ENCODE data around the gene MCF2L.
"Not testable (repeated sequence)": the region's sequence is repeated elsewhere in the genome, so short reads cannot be mapped to it uniquely, and the experiment has no call there.

The MCF2L gene, protein sequence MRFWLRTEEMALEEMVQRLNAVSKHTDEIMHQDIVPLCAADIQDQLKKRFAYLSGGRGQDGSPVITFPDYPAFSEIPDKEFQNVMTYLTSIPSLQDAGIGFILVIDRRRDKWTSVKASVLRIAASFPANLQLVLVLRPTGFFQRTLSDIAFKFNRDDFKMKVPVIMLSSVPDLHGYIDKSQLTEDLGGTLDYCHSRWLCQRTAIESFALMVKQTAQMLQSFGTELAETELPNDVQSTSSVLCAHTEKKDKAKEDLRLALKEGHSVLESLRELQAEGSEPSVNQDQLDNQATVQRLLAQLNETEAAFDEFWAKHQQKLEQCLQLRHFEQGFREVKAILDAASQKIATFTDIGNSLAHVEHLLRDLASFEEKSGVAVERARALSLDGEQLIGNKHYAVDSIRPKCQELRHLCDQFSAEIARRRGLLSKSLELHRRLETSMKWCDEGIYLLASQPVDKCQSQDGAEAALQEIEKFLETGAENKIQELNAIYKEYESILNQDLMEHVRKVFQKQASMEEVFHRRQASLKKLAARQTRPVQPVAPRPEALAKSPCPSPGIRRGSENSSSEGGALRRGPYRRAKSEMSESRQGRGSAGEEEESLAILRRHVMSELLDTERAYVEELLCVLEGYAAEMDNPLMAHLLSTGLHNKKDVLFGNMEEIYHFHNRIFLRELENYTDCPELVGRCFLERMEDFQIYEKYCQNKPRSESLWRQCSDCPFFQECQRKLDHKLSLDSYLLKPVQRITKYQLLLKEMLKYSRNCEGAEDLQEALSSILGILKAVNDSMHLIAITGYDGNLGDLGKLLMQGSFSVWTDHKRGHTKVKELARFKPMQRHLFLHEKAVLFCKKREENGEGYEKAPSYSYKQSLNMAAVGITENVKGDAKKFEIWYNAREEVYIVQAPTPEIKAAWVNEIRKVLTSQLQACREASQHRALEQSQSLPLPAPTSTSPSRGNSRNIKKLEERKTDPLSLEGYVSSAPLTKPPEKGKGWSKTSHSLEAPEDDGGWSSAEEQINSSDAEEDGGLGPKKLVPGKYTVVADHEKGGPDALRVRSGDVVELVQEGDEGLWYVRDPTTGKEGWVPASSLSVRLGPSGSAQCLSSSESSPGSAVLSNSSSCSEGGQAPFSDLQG

GRCh38 chr13:112968910-112969691 is at the start of gene MCF2L:
Gene MCF2L (plus strand): TSS chr13:112969214. CDS start chr13:112969380, 166 bp downstream.
- DNase-seq (ENCODE audit: low read depth in 2 of 2): peak; percentile 23 to 24

- DNase-seq (ENCODE audit: low read depth in 2 of 2): no peak
These were observed 45.1 kb upstream of the MCF2L start for GRCh38 chr13:112923962-112924361.

DNA sequence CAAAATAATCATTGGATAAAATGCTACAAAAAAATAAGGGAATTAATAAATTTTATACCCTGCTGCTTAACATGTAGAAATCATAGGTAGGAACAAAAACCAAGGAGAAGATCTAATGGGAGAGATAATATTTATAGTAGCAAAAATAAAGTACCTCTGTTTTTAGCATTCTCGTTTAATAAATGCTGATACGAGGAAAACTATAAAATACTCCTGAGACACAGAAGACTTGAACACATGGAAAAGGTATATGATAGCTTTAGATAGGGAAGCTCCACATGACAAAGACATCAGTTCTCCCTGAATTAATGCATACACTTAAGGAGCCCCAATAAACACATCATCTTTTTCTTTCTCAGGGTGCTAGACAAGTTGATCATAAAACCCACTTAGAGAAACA is 44.6 kb upstream of the MCF2L start:
- DNase-seq (ENCODE audit: low read depth in 2 of 2): no peak

DNA sequence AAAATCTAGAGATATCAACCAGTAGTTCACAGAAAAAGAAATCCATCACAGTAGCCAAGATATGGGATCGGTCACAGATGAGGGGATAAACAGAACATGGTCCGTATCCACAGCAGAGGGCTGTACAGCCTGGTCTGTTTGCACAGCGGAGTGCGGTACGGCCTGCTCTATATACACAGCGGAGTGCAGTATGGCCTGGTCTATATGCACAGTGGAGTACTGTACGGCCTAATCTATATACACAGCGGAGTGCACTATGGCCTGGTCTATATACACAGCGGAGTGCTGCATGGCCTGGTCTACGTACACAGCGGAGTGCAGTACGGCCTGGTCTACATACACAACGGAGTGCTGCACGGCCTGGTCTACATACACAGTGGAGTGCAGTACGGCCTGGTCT is 43.0 kb upstream of the MCF2L start:
- DNase-seq (ENCODE audit: low read depth in 2 of 2): no peak

DNA sequence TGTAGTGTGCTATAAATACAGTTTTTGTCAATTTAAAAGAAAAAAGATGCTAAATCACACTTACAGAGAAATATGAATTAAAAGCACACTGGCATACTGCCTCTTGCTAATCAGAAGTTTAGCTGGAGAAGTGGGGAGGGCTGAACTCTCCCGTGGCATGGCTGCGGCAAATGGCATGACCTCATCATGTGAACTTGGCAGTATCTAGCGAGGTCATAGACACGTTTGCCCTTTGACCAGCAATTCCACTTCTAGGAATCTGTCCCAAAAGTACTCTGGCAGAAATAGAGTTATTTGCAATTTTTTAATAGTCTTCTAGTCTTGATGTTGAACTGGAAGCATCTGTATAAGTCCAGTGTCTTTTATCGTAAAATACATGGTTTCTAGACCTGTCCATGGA is 42.0 kb upstream of the MCF2L start:
- no peak for DNase-seq (ENCODE audit: low read depth in 2 of 2)

DNA sequence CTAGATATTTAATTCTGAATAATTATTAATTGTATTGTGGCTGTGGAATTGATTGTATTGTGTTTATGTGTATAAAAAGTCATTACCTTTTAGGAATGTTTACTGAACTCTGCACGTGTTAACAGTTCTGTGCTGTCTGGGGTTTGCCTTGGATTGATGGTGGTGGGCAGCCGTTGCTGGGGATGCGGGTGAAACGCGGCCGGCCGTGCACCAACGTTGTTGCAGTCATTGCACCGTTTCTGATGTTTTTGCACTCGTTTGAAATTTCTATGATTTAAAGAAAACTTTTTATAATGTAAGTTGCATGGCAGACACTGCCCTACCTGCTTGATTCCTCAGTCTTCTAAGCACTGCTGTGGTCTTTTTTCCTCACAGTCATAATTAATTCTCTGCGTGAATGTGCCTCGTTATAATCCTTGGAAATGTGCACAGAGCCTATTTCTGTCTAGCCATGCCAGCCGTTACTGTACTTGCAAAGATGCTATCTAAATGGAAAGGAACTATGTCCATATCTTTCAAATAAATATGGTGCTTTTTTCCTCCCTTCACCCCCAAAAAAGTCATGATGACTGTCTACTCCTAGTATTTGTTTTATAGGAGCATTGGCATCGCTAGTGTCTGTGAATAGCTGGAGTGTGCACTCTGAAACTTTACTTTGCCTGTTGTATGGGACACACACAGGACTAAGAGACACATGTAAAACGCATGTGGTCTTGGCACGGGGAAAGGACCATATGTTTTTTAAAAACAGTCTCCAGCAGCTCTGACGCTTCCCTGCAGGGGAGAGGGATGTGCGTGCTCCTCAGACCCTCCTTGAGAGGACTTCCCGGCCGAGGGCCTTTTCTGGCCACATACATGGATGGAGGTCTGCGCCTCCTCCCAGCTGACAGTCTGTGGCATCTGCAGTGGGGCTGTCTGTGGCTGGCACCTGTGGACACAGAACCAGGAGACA is 40.7 kb upstream of the MCF2L start:
- no peak for DNase-seq (ENCODE audit: low read depth in 2 of 2)

GRCh38 chr13:112928972-112929782 is 39.8 kb upstream of the MCF2L start:
- no peak for DNase-seq (ENCODE audit: low read depth in 2 of 2)

GRCh38 chr13:112929783-112930055 is 39.3 kb upstream of the MCF2L start:
- DNase-seq (ENCODE audit: low read depth in 2 of 2): no peak

DNA sequence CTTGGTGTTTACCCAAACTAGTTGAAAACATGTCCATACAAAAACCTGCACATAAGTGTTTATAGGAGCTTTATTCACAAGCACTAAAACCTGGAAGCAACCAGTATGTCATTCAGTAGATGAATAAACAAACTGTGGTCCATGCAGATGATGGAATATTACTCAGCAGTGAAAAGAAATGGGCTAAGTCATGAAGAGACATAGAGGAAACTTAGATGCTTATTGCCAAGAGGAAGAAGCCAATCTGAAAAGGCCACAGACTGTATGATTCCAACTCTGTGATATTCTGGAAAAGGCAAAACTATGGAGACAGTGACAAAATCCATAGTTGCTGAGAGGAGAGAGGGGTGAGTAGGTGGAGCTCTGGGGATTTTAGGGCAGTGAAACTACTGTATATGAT is 38.8 kb upstream of the MCF2L start:
- DNase-seq (ENCODE audit: low read depth in 2 of 2): no peak

- no peak for DNase-seq (ENCODE audit: low read depth in 2 of 2)
These were observed 37.7 kb upstream of the MCF2L start for GRCh38 chr13:112931028-112931934.

- no peak for DNase-seq (ENCODE audit: low read depth in 2 of 2)
These were observed 36.0 kb upstream of the MCF2L start for GRCh38 chr13:112932971-112933370.

DNA sequence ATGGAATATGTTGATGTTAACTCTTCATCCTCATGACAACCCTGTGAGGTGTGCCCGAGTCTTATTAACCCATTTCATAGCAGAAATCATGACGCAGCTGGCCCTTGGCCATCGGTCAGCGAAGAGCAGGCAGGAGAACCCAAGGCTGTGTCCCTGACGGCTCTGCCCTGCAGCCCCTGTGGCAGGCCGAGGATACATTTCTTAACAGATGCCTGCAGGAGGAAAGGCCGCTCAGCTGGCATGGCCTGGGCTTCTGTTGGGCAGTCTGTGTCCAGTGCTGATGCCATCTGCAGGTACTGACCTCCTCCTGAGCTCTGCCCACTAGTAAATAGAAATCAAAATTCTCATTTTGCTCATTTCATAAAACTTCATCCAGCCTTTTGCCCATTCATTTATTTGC is 35.4 kb upstream of the MCF2L start:
- no peak for DNase-seq (ENCODE audit: low read depth in 2 of 2)

DNA sequence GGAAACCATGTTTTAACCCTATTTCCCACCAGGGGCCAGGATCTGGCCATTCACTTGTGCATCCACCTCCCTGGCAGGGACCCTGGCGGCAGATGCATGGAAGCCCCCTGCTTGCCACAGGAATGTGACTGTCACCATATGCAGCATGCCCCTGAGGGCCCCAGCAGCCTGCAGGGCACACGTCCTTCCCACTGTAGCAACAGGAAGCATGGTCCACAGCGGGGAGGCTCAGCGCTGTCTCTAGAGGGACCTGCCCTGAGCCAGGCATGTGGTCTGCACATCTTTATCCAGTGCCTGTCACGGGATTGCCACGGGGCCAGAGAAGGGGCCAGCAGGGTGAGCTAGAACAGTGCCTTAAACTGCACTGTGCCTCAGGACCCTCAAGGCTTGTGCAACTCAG is 34.9 kb upstream of the MCF2L start:
- no peak for DNase-seq (ENCODE audit: low read depth in 2 of 2)

DNA sequence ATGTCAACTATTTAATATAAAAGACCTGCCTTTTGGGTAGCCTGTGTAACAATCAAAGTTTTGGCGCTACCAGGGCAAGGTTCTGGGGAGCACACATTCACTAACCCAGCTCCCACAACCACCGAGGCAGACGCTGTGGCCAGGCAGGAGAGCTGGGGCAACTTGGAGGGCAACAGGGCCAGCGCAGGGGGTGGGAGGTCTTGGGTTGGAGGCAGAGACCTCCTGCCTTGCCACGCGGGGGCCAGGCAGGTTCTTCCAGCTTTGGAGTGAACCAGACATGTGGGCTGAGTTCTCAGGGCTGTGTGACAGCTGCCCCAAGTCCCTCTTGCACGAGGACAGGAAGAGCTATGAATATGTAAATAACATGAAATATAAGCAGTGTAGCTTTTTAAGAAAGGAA is 30.3 kb upstream of the MCF2L start:
- DNase-seq (ENCODE audit: low read depth in 2 of 2): no peak

- DNase-seq (ENCODE audit: low read depth in 2 of 2): no peak
These were observed 28.8 kb upstream of the MCF2L start for GRCh38 chr13:112940236-112940635.

DNA sequence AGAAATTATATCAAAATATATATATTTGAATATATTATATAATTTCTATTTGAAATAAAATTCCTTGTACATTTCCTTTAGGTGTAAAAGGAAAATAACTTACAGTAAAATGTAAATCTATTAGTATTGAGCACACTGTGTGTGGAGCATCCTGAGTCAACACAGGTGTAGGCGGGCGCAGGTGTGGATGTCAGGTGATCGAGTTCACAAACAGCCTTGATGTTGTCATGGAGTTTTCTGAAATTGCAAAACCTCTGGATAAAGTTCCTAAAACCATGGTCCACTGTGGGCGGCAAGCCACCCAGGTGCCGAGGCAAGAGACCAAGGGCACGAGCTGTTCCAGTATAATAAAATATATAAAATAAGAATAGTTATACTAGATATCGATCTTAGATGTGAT is 27.7 kb upstream of the MCF2L start:
- no peak for DNase-seq (ENCODE audit: low read depth in 2 of 2)

GRCh38 chr13:112941765-112942164 is 27.2 kb upstream of the MCF2L start:
- DNase-seq (ENCODE audit: low read depth in 2 of 2): not testable (repeated sequence)

- peak; percentile 89 to 97 for DNase-seq (ENCODE audit: low read depth in 2 of 2)
These were observed 26.2 kb upstream of the MCF2L start for GRCh38 chr13:112942689-112943308.

All from stimulated activated CD8-positive, alpha-beta memory T cell treated with anti-CD3 and anti-CD28 coated beads, Interleukin-7, amount 100 ng/mL, for 1 hour (primary cell).